HG02981 (cell line): Measurements from ENCODE around the gene SNRPD2.
"Not testable (repeated sequence)": the region's sequence is repeated elsewhere in the genome, so short reads cannot be mapped to it uniquely, and the experiment has no call there.

Experiments used
- ATAC-seq: cut with Tn5 transposase; IDR thresholded peaks from one replicate; pipeline ENCODE4 v1.9.1; 2021; ENCODE audit warnings: mild to moderate bottlenecking, moderate library complexity; ENCODE audit not compliant: unreplicated experiment

The SNRPD2 gene

GRCh38 chr19:45691516-45692186 lies at the start of gene SNRPD2:
Gene SNRPD2, minus strand, starts transcription at chr19:45691953. Its CDS starts 65 bp downstream, at chr19:45691888.
- ATAC-seq = peak; percentile 41

DNA sequence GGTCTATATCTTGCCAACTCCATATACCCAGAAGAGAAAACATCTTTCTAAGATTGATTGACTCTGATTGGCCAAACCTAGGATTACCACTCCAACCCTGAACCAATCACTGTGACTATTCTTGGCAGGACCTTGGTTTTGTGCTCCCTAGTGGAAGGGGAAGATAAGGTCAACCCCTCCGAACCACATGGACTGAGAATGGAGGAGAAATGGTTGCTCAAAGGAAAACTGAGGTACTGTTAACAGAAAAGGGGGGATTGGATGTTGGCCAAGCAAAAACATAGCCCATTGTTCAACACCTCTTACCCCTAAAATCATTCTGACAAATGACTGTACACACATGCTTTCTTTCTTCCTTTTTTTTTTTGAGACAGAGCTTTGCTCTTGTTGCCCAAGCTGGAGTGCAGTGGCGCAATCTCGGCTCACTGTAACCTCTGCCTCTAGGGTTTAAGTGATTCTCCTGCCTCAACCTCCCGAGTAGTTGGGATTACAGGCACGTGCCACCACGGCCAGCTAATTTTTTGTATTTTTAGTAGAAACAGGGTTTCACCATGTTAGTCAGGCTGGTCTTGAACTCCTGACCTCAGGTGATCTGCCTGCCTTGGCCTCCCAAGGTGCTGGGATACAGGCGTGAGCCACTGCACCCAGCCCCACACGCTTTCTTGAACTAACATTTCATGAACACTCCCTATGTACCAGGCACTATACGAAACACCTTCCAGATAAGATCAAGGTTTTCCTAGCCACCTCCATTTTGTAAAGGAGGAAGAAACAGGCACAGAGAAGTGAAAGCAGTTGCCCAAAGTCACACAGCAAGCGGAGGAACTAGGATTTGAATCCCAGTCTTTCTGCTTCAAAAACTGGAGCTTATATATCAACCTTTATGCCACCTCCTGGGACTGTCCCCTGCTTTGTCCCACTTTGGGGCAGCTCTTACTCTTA lies 48.0 kb upstream of the SNRPD2 start:
- ATAC-seq = no peak

GRCh38 chr19:45733160-45733810 lies 41.5 kb upstream of the SNRPD2 start, which contains the start of gene MEIOSIN:
Gene MEIOSIN, plus strand, starts transcription at chr19:45733439. Its CDS starts 1,938 bp downstream, at chr19:45735377.
- ATAC-seq = no peak

- ATAC-seq = peak; percentile 92
Measured at GRCh38 chr19:45730368-45731288, 38.9 kb upstream of the SNRPD2 start, which contains the start of gene FBXO46. Gene FBXO46, minus strand, starts transcription at chr19:45730896. Its CDS starts 17,401 bp downstream, at chr19:45713495.

DNA sequence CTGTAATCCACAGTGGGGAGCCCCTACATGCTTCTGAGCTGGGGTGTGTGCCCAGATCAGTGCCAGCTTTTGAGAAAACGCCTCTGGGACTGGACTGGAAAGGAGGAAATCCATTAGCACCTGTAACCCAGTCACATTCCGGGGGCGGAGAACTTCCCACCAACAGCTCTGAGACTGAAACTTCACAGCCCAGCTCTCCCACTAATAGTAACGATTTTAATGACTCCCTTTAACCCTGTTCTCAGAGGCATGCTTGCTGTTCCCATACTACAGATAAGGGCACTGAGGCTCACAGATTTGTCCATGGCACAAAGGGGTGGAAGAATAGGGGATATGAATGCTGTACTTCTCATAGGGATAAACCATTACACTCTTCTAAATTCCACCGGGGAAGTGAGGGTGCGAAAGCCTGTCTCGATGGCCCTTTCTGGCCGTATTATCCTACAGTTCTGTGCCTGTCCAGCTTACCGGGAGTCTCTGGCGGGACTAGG lies 38.1 kb upstream of the SNRPD2 start:
- ATAC-seq = no peak

GRCh38 chr19:45728683-45729082 lies 36.9 kb upstream of the SNRPD2 start:
- not testable (repeated sequence) for ATAC-seq

GRCh38 chr19:45720065-45720464 lies 28.3 kb upstream of the SNRPD2 start:
- ATAC-seq = not testable (repeated sequence)

GRCh38 chr19:45717983-45718650 lies 26.4 kb upstream of the SNRPD2 start:
- ATAC-seq = no peak

- ATAC-seq = peak; percentile 92
Measured at GRCh38 chr19:45717131-45717982, 25.6 kb upstream of the SNRPD2 start.

GRCh38 chr19:45716359-45717130 lies 24.8 kb upstream of the SNRPD2 start:
- ATAC-seq = no peak

DNA sequence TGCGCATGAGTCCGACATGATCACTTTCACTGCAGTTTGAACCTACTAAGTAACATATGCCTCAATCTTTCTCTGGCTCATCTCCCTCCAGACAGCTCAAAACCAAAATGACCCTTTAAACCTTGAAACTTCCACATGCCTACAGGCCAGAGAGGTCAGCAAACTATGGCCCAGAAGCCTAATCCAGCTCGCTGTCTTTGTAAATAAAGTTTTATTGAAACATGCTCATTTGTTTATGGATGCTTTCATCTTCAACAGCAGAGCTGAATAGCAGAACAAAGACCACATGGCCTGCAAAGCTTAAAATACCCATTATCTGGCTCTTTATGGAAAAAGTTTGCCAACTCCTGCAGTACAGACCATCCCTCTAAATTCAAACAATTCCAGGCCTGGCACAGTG lies 23.4 kb upstream of the SNRPD2 start:
- no peak for ATAC-seq

GRCh38 chr19:45713141-45713540 lies 21.4 kb upstream of the SNRPD2 start:
- no peak for ATAC-seq

DNA sequence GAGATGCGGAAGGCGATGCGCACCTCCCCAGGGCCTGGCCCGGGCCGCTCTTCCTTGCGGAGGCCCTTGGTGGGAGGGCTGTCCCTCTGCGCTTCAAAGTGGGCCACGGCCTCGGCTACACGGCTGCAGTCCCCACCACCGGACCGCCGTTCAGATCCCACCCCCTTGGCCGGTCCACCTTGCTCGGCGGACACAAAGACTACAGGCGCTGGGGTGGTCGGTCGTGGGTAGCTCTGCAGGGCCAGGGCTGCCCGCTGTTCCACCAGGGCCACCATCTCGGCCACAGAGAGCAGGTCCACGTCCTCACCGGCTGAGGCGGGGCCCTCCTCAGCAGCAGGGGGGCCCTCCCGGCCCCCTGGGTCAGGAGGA lies 20.9 kb upstream of the SNRPD2 start:
- no peak for ATAC-seq

DNA sequence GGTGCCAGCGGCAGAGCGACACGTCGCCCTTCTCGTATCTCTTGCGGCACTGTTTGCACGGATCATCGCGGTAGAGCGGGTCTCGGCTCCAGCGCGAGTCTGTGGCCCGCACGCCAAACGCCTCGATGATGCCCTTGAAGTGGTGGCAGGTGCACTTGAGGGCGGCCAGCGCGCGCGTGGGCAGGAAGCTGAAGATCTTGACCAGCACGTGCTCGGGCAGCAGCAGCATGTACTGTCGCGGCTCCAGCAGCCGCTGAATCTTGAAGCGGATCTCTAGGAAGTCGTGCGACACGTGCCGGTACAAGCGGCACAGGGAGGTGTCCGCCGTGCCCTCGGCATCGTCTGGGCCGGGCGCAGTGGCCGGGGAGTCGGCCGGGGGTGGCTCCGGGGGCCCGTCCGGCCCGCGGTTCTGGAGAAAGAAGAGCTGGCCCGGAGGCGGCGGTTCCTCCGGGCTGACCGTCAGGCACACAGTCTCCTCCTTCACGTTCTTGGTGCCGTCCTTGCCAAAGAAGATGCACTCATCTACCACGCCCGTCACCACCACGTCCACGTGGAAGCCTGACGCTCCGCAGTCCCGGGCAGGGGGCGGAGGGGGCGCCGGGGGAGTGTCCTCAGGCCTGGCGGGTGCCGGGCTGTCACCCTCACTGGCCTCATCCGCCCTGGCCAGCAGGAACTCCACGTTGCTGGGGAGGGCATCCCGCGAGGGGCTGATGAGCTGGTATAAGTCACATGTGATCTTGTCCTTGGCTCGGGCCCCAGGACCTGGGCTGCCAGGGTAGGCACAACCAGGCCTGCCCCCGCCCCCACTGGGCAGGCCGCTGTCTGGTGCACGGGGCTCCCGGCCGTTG lies 20.3 kb upstream of the SNRPD2 start:
- no peak for ATAC-seq

GRCh38 chr19:45710356-45711130 lies 18.8 kb upstream of the SNRPD2 start:
- no peak for ATAC-seq
